Progenitor cell of endocrine pancreas (in vitro differentiated cells): ENCODE measurements around the gene CRK. TPM values are rescaled to one million over a fixed set of nuclear protein-coding genes. Genes with fewer than 3 reads are reported as not detected.
A peak's percentile ranks its signal among the peaks of the same experiment; 100 is the strongest.
"Not testable (repeated sequence)": the region's sequence is repeated elsewhere in the genome, so short reads cannot be mapped to it uniquely, and the experiment has no call there.

ENCODE experiments used
- DNase-seq: peaks from one replicate; pipeline ENCODE4 v3.0.0; 2021; ENCODE audit warnings: low spot score; ENCODE audit not compliant: unreplicated experiment
- H3K27ac Mint-ChIP-seq: 2 replicates; pipeline ENCODE4 v1.8.0; 2021; ENCODE audit warnings: mild to moderate bottlenecking, moderate library complexity, mixed read lengths
- H3K27me3 Mint-ChIP-seq: 2 replicates; pipeline ENCODE4 v1.8.0; 2021; ENCODE audit warnings: mixed read lengths
- H3K36me3 Mint-ChIP-seq: 2 replicates; pipeline ENCODE4 v1.8.0; 2022; ENCODE audit warnings: mixed read lengths; ENCODE audit not compliant: insufficient read depth
- H3K4me1 Mint-ChIP-seq: 2 replicates; pipeline ENCODE4 v1.8.0; 2021; ENCODE audit warnings: low read depth, mixed read lengths
- H3K4me3 Mint-ChIP-seq: 2 replicates; pipeline ENCODE4 v1.8.0; 2021; ENCODE audit warnings: low read depth, mild to moderate bottlenecking, moderate library complexity, mixed read lengths
- H3K9me3 Mint-ChIP-seq: 2 replicates; pipeline ENCODE4 v1.8.0; 2021; ENCODE audit warnings: low read depth, mixed read lengths
- CTCF ChIP-seq: fragments of 200-600 bp; sonication (generic); IDR thresholded peaks from one replicate; pipeline ENCODE4 v1.5.0; 2021; ENCODE audit warnings: antibody characterized with exemption, mild to moderate bottlenecking; ENCODE audit not compliant: unreplicated experiment
- total RNA-seq: library from RNA; stranded (reverse); gene quantifications from 2 replicates; pipeline ENCODE4 v1.2.1, GENCODE V29; 2021

Gene CRK
- total RNA-seq, 1 donor from 2014 or later: 41.6 TPM

- H3K9me3 Mint-ChIP-seq: no peaks in the 10 kb centered on the region
- peaks cover 15% of the 10 kb centered on the region for H3K36me3 Mint-ChIP-seq
- peaks cover 2% of the 10 kb centered on the region for H3K4me1 Mint-ChIP-seq
- no peak overlapping the region for H3K4me3 Mint-ChIP-seq
- TF ChIP-seq CTCF: no peak
- no peak for DNase-seq
- H3K27ac Mint-ChIP-seq: peak overlapping the region; percentile 1
- H3K27me3 Mint-ChIP-seq: no peaks in the 10 kb centered on the region
Measured at GRCh38 chr17:1423456-1424135, 32.4 kb downstream of the CRK start.

- Mint-ChIP-seq H3K9me3 (no peaks in the 10 kb centered on the region), H3K27me3 (no peaks in the 10 kb centered on the region), H3K4me1 (peaks cover 2% of the 10 kb centered on the region), H3K36me3 (peaks cover 15% of the 10 kb centered on the region), H3K27ac (no peak overlapping the region), H3K4me3 (no peak overlapping the region)
- DNase-seq: no peak
- TF ChIP-seq CTCF: no peak
Measured at GRCh38 chr17:1422885-1423284, 33.1 kb downstream of the CRK start.

GRCh38 chr17:1421470-1421869 lies 34.6 kb downstream of the CRK start:
- peaks cover 2% of the 10 kb centered on the region for H3K4me1 Mint-ChIP-seq
- DNase-seq: no peak
- no peak overlapping the region for H3K4me3 Mint-ChIP-seq
- no peak overlapping the region for H3K27ac Mint-ChIP-seq
- H3K9me3 Mint-ChIP-seq: no peaks in the 10 kb centered on the region
- TF ChIP-seq CTCF: no peak
- no peaks in the 10 kb centered on the region for H3K27me3 Mint-ChIP-seq
- peaks cover 15% of the 10 kb centered on the region for H3K36me3 Mint-ChIP-seq

- TF ChIP-seq CTCF: no peak
- peaks cover 13% of the 10 kb centered on the region for H3K36me3 Mint-ChIP-seq
- no peak overlapping the region for H3K27ac Mint-ChIP-seq
- H3K4me1 Mint-ChIP-seq: peaks cover 2% of the 10 kb centered on the region
- H3K27me3 Mint-ChIP-seq: no peaks in the 10 kb centered on the region
- no peaks in the 10 kb centered on the region for H3K9me3 Mint-ChIP-seq
- no peak overlapping the region for H3K4me3 Mint-ChIP-seq
- DNase-seq: no peak
Measured at GRCh38 chr17:1420981-1421380, 35.1 kb downstream of the CRK start.

- no peak overlapping the region for H3K27ac Mint-ChIP-seq
- TF ChIP-seq CTCF: no peak
- no peaks in the 10 kb centered on the region for H3K9me3 Mint-ChIP-seq
Measured at GRCh38 chr17:1420163-1420562, 35.9 kb downstream of the CRK start.

GRCh38 chr17:1418476-1418875 lies 37.6 kb downstream of the CRK start:
- H3K27ac Mint-ChIP-seq, H3K4me3 Mint-ChIP-seq, DNase-seq, H3K36me3 Mint-ChIP-seq, H3K4me1 Mint-ChIP-seq, H3K27me3 Mint-ChIP-seq, H3K9me3 Mint-ChIP-seq: not testable (repeated sequence)

More at GRCh38 chr17:1420163-1420562, 35.9 kb downstream of the CRK start:
- Mint-ChIP-seq H3K4me3 (no peak overlapping the region), H3K4me1 (peaks cover 2% of the 10 kb centered on the region), H3K27me3 (no peaks in the 10 kb centered on the region), H3K36me3 (peaks cover 7% of the 10 kb centered on the region)
- DNase-seq: no peak
